ENCODE results near the gene ZNF732.

The ZNF732 gene

DNA sequence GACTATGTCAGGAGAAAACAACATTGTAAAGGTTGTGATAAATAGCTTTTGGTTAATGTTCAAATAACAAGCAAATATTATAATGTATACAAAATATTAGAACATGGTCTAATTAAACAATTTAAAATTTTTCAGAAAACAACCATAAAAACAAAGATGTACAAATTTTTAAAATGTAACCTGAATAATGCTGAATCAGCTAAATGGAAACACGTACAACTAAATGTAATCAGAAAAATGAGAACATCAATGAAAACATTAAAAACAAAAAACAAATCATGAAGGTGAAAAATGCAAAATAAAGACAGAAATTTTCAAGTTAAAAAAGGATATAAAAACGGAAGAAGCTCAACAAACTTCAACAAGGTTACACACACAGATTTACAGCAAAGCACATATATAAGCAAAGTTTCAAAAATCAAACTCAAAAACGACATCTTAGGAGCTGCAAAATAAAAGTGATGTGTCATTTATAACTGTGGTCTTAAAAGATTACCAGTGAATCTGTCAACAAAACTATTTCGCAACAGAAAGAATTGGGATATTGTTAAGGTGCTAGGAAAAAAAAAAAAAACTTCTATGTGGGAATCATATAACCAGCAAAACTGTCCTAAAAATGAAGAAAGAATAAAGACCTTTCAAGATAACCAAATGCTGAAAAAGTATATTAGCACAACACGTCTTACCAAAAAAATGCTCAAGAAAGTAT lies 31.8 kb downstream of the ZNF732 start:
- TF ChIP-seq, protein P1, sequence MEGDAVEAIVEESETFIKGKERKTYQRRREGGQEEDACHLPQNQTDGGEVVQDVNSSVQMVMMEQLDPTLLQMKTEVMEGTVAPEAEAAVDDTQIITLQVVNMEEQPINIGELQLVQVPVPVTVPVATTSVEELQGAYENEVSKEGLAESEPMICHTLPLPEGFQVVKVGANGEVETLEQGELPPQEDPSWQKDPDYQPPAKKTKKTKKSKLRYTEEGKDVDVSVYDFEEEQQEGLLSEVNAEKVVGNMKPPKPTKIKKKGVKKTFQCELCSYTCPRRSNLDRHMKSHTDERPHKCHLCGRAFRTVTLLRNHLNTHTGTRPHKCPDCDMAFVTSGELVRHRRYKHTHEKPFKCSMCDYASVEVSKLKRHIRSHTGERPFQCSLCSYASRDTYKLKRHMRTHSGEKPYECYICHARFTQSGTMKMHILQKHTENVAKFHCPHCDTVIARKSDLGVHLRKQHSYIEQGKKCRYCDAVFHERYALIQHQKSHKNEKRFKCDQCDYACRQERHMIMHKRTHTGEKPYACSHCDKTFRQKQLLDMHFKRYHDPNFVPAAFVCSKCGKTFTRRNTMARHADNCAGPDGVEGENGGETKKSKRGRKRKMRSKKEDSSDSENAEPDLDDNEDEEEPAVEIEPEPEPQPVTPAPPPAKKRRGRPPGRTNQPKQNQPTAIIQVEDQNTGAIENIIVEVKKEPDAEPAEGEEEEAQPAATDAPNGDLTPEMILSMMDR (IDR thresholded peaks at IDR 0.05), result no peak

DNA sequence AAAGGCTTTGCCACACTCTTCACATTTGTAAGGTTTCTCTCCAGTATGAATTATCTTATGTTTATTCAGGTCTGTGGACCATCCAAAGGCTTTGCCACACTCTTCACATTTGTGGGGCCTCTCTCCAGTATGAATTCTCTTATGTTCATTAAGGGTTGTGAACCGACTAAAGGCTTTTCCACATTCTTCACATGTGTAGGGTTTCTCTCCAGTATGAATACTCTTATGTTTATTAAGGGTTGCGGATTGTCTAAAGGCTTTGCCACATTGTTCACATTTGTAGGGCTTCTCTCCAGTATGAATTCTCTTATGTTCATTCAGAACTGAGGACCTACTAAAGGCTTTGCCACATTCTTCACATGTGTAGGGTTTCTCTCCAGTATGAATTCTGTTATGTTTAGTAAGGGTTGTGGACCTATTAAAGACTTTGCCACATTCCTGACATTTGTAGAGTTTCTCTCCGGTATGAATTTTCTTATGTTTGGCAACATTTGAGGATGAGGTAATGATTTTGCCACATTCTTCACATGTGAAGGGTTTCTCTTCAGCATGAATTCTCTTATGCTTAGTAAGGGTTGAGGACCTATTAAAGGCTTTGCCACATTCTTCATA lies 33.7 kb downstream of the ZNF732 start:
- TF ChIP-seq, protein P1 (IDR thresholded peaks at IDR 0.05), result no peak

DNA sequence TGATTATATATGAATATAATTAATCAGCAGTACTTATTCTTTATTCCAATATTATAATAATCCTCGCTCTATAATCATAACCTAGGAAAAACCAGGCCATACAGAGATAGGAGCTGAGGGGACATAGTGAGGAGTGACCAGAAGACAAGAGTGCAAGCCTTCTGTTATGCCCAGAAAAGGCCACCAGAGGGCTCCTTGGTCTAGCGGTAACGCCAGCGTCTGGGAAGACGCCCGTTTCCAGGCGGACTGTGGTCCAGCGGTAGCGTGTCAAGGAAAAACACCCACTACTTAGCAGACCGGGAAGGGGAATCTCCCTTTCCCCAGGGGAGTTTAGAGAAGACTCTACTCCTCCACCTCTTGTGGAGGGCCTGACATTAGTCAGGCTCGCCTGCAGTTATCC lies 46.0 kb downstream of the ZNF732 start:
- TF ChIP-seq, protein P1 (IDR thresholded peaks at IDR 0.05), result peak; percentile 64

DNA sequence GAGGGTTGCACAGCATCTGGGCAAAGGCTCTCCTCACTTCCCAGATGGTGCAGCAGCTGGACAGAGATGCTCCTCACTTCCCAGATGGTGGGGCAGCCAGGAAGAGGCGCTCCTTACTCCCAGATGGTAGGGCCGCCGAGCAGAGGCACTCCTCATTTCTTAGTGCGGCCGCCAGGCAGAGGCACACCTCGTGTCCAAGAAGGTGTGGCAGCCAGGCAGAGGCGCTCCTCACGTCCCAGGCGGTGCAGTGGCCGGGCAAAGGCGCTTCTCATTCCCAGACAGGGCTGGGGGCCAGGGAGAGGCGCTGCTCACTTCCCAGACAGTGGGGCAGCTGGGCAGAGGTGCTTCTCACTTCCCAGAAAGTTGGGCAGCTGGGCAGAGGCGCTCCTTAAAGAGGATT lies 48.8 kb downstream of the ZNF732 start:
- TF ChIP-seq, protein P1 (IDR thresholded peaks at IDR 0.05), result no peak

DNA sequence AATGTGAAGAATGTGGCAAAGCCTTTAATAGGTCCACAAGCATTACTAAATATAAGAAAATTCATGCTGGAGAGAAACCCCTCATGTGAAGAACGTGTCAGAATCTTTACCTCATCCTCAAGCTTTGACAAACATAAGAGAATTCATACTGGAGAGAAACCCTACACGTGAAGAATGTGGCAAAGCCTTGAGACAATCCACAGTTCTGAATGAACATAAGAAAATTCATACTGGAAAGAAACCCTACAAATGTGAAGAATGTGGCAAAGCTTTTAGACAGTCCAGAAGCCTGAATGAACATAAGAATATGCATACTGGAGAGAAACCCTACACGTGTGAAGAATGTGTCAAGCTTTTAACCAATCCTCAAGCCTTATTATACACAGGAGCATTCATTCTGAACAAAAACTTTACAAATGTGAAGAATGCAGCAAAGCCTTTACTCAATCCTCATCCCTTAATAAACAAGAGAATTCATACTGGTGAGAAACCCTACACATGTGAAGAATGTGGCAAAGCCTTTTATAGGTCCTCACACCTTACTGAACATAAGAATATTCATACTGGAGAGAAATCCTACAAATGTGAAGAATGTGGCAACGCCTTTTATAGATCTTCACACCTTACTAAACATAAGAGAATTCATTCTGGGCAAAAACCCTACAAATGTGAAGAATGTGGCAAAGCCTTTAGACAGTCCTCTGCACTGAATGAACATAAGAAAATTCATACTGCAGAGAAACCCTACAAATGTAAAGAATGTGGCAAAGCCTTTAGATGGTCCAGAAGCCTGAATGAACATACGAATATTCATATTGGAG lies 51.1 kb downstream of the ZNF732 start:
- TF ChIP-seq, protein P1 (IDR thresholded peaks at IDR 0.05), result no peak

DNA sequence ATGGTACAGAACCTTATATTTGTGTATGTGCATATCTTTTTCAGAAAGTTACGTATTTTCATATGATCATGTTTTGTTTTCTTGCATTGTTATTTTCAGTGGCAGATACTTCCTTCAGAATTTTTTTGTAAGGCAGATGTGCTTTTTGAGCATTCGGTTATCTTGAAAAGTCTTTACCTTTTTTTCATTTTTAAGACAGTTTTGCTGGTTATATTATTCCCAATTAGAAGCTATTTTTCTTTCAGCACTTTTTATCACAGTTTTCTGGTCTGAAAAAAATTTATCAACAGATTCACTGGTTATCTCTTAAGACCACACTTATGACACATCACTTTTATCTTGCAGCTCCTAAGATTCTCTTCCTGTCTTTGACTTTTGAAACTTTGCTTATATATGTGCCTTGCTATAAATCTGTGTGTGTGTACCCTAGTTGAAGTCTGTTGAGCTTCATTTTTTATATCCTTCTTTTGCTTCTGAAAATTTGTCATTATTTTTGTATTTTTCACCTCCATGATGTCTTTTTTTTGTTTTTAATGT lies 53.1 kb downstream of the ZNF732 start:
- TF ChIP-seq, protein P1 (IDR thresholded peaks at IDR 0.05), result no peak

DNA sequence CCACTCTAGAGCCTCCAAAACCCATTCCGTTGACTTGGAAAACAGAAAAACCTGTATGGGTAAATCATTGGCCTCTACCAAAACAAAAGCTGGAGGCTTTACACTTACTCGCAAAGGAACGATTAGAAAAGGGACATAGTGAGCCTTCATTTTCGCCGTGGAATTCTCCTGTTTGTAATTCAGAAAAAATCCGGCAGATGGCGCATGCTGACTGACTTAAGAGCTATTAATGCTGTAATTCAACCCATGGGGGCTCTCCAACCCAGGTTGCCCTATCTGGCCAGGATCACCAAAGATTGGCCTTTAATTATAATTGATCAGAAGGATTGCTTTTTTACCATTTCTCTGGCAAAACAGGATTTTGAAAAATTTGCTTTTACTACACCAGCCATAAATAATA lies 60.8 kb downstream of the ZNF732 start:
- TF ChIP-seq, protein P1 (IDR thresholded peaks at IDR 0.05), result peak; percentile 44

All from LNCAP (cell line).